ENCODE results near the gene HSDL1.

Gene HSDL1

DNA sequence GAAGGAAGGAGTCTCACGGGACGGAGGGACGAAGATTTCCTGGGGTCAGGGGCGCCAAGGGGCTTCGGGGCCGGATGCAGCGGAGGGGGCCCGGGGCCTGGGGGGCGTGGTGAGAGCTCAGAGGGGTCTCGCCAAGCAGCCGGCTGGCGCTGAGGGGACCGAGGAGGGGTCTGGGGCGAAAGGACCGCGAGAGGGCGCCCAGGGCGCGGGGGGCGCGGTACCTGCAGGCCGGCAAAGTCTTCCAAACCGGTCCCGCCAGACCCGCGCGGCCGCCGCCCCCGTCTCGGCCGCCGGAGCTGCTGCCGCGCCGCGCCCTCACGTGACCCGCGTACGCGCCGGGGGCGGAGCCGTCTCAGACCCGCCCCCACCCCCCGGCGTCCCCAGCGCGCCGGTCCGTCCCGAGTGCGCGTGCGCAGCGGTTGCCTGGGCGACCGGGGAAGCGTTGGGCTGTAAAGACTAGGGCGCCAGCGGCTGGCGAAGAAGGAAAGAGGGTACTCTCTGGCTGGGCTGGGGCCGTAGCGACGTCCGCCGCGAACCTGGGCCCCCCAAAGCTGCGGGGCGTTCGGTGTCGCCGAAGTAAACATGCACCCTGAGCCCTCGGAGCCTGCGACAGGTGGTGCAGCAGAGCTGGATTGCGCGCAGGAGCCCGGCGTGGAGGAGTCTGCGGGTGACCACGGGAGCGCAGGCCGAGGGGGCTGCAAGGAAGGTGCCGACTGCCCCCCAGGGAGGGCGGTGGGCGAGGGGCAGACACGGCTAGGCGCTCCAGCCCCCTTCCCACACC is at the start of gene HSDL1, which contains the start of gene DNAAF1:
Gene HSDL1 (minus strand): TSS at position 319 of the 781 bp plus-strand sequence. CDS start 13,856 bp downstream, outside the sequence.
Gene DNAAF1 (plus strand): TSS at position 450 of the 781 bp plus-strand sequence. CDS start 133 bp downstream, at position 583.
- DNase-seq (ENCODE audit: low read depth in 1 of 2, low spot score in 1 of 2): peak; percentile 90 to 95

DNA sequence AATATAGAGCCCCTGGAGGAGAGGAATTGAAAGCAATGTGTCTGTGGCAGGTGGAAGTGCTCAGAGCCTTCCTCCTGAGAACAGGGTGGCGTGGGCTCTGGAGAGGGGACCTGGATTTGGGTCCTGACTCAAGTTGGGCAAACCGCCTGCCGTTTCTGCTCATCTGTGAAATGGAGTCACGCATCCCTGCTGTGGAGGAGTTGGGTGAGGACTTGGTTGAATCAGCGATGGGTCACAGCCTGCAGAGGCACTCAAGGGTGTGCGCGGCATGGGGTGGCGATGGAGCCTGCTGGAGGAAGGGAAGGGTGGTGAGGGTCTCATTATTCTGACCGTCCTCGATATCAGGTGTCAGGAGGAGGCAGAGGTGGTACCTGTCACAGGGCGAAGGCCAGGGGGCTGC is 49.0 kb upstream of the HSDL1 start:
- DNase-seq (ENCODE audit: low read depth in 1 of 2, low spot score in 1 of 2): no peak

DNA sequence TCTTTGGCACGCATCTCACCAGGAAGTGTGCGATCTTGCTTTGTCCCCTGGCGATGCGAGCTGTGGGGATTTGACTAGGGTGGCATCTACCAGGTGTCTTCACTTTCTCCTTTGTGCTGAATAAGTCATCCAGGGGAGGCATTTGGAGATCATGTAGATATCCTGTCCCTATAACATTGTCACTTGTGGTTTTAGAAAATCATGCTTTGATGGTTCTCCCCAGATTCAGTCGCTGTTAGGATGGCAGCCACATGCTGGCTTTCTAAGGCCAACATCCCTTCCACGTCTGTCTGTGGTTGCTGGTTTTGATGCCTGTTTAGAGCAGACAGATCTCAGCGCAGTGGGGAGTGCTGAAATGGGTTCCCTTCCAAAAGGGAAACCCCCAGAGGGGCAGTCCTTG is 48.5 kb upstream of the HSDL1 start:
- no peak for DNase-seq (ENCODE audit: low read depth in 1 of 2, low spot score in 1 of 2)

DNA sequence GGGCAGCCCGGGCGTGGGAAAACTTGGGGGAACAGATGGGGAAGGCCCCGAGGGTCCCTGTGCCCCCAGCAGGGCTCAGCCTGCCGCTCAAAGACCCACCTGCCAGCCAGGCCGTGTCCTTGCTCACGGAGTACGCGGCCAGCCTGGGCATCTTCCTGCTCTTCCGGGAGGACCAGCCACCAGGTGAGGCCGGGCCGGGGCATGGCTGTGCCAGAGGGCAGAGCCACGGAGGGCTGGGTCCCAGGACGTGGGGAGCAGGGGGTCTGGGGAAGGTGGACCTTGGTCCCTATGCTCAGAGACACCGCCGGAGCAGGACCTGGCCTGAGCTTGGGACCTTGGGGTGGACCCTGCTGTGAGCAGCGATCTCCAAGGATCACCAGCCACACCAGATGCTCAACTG is 46.5 kb upstream of the HSDL1 start:
- no peak for DNase-seq (ENCODE audit: low read depth in 1 of 2, low spot score in 1 of 2)

DNA sequence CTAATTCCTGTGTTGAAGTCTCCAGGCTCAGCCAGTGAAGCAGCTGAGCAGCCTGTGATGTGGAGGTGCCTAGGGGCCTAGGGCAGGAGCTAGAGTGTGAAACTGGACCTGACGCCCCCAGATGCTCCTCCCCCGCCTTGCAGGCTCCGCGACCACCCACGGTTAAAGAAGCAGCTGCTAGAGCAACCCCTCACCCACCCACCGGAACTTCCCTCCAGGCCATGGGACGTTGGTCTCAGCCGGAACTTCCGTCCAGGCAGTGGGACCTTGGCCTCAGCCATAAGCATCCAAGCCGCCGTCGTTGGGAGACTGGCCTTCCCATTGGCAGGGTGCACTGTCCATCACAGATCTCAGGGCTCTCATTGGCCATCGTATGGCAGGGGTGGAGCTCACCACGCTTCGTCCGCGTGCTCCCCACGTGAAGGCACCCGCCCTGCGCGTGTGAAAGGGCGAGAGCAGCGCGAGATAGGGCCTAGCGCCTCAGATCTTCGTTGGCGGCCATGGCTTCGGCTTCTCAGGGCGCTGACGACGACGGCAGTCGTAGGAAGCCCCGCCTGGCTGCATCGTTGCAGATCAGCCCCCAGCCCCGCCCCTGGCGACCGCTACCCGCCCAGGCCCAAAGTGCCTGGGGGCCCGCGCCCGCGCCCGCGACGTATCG is 45.9 kb upstream of the HSDL1 start, which contains the start of gene ADAD2:
Gene ADAD2 (plus strand): TSS at position 427 of the 658 bp plus-strand sequence. CDS start 74 bp downstream, at position 501.
- no peak for DNase-seq (ENCODE audit: low read depth in 1 of 2, low spot score in 1 of 2)

DNA sequence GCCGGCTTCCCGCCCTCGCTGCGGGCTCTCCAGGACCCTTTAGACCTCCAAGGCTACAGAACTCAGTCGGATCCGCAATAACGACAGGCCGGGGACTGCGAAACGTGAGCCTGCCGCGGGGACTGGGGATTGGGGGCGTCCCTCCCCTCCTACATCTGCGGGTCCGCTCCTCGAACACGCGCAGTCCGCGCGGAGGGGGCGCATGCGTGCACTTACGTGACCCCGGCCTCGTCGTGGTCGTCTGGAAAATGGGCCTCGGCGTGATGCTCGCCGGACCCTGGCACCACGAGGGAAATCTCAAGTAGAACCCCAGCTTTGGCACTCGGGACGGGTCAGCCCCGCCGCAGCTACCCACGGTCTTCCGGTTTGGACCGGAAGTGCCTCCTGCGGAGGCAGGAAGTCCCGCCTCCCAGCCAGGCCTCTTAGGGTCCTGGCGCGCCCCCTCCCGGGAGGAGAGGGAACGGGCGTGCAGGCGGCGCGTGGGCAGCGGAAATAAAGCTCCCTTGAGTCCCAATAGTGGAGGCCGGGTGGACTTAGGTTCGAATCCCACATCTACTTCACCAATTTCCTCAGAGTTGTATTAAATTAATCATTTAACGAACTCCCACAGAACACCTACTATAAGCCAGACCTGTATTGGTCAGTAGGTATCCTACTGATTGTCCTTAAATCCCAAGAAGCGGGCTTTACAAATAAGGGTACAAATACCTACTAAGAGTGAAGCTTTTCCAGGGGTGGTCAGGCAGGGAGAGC is 41.9 kb upstream of the HSDL1 start, which contains the start of gene TAF1C:
Gene TAF1C (minus strand): TSS at position 373 of the 753 bp plus-strand sequence. CDS start 2,069 bp downstream, outside the sequence.
- DNase-seq (ENCODE audit: low read depth in 1 of 2, low spot score in 1 of 2): peak; percentile 83 to 85

DNA sequence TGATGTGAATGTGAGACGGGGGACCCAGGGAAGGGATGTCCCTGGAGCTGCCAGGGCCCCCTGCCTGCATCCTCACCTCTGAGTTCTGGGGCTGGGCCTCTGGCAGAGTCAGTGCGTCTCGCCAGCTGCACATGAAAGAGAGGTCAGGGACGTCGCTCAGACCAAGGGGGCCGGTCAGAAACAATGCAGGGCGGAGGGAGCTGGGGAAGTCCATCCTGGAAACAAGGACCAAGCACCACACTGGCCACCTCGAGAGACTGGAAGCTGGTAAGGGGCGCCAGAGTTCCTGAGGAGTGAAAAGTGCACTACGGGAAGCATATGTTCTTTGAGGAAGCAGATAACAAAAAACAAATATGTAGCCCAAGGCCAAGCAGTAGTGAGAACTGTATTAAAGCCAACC is 39.8 kb upstream of the HSDL1 start:
- no peak for DNase-seq (ENCODE audit: low read depth in 1 of 2, low spot score in 1 of 2)

DNA sequence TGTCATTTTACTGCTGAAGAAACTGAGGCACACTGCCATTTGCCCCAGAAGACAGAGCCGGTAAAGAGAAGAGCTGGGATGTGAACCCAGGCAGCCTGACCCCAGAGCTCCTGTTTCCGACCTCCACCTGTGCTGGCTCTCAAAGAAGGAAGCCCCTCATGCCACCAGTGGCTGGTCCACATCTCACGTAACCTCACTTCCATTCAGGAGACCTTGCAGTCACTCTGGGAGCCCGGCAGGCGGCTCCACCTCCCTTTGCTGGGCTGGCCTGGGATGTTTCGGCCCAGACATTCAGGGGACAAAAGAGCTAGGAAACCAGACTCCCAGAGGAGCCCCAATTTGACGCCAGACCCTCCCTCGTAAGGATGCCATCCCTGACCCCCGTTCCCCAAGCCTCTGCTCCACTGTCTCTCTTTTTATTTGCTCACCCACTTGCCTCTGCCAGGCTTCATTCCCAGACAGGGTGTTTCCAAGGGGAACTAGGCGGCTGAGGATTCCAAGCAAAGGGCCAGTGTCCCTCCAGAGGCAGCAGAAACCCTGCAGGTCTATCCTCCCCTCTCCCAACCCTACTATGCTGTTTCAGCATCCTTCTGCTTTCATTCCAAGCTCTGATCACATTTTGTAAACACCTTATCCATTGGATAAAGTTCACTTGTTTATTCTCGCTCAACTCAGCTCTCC is 39.1 kb upstream of the HSDL1 start:
- DNase-seq (ENCODE audit: low read depth in 1 of 2, low spot score in 1 of 2): no peak

DNA sequence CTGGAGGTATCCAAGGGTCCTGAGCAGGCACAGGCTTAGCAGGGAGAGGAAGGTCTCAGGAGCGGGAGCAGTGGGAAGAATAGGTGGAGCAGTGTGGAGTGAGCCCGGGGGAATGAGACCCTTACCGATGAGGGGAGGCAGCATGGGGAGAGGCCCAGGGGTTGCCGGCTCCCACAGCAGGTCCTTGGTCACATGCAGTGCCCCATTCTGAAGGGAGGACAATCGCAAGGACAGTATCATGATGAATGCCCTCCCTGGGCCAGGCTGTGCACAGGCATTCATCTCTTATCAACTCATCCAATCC is 38.5 kb upstream of the HSDL1 start:
- no peak for DNase-seq (ENCODE audit: low read depth in 1 of 2, low spot score in 1 of 2)

DNA sequence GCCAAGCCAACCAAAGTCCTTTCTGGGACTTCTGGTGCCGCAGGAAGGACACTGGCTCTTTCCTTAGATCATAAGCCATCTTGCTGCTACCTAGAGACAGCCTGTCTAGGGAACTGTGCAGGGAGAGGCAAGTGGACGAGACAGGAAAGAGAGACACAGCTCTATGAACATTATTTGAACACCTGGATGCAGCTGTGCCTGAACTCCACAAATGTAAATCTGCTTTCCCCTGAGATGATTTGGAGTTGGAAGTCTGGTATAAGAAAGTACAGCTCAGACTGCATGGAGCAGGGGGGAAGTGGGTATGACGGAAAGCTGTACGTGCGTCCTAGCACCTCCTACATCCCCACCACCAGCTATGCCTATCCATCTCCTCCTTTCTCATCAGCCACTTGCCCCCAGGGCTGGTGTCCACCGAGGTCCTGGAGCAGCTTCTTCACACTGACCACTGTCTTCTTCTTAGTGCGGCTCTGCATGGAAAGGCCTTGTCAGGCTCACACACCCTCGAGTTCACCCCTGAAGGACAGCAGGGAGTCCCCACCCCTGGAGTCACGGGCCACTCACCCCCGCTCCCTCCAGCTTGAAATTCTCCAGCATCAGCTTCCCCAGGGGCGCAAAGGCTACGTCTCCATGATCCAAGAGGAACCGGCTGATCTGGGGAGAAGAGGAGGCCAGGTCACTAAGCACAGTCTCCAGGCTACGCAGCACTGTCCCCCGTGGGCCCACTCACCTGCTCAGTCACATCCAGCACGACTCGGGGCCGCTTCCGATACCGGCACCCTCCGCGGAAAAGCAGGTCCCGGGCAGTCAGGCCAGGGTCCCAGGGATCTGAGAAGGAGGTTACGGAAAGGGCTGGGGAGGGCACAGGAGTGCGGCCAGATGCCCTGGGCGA is 37.9 kb upstream of the HSDL1 start:
- DNase-seq (ENCODE audit: low read depth in 1 of 2, low spot score in 1 of 2): no peak

DNA sequence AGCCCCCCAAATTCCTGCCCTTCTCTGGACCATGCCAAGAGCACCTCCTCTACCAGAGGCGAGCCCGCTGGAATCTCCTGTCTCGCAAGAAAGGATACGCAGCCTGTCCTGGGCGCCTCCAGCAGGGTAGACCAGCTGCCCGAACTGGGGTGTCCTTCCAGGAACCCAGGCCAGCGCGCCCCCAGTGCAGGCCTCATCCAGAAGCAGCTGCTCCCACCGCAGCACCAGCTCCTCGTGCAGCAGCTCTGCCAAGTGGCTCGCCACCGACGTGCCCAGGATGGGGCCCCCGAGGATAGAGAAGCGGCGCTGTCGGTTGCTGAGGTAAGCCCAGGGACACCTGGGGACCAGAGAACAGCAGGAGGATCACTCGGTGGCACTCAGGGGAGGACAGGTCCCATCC is 37.1 kb upstream of the HSDL1 start:
- no peak for DNase-seq (ENCODE audit: low read depth in 1 of 2, low spot score in 1 of 2)

DNA sequence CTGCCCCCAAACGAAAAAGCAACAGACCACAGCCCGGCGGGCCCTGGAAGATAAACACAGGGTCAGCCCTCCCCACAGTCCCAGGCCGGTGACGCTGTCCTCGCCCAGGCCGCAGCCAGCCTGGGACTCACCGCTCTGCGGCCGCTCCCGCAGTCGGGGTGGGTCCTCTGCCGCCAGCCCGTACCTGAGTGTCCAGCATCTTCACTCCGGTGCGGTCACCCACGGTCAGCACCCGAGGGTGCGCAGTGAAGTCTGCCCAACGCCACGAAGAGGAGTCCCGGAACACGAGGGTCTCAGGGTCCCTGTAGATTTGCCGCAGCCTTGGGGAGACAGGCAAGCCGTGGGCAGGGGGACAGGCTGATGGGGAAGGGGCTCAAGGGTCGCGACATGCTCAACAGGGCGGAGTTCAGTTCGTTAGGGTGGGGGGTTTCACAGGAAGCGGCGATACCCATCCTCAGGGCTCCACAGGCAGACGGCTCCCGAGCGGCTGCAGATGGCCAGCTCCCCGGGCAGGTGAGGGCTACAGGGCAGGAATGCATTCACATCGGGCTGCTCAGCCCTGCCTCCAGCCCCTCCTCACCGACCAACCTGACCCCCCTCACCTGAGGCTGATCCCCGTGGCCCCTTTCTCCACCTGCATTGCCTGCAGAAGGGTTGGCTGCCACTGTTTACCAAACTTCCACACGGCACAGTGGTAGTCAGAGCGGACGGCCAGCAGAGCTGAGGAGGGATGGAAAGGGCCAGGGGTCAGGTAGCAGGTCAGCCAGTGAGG is 36.4 kb upstream of the HSDL1 start:
- no peak for DNase-seq (ENCODE audit: low read depth in 1 of 2, low spot score in 1 of 2)

DNA sequence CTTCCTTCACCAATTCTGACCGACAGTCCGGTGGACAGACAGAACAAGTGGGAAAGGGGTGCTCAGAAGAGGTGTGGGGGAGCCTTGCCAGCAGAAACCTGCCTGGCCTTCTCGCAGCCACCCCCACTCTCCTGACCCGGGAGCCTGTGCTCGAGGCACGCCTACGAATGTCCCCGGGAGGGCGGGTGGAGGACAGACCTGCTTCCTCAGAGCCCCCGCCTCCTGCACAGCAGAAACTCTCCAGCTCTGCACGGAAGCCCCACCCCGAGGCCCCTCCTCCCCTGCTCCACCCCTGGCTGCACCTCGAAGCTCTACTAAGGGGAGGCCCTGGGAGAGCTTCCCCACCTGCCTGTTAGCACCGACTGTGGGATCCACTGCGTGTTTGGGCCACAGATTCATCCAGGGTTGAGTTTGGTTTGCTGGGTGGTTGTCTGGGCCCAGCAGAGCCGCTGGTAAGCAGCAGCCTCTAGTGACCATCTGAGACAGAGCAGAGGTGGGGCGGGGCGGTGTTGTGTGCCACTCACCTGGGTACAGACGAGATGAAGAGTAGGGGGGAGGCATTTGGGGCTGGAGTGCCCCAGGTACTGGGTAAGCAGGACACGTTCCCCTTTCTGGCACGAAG is 35.7 kb upstream of the HSDL1 start:
- DNase-seq (ENCODE audit: low read depth in 1 of 2, low spot score in 1 of 2): no peak

DNA sequence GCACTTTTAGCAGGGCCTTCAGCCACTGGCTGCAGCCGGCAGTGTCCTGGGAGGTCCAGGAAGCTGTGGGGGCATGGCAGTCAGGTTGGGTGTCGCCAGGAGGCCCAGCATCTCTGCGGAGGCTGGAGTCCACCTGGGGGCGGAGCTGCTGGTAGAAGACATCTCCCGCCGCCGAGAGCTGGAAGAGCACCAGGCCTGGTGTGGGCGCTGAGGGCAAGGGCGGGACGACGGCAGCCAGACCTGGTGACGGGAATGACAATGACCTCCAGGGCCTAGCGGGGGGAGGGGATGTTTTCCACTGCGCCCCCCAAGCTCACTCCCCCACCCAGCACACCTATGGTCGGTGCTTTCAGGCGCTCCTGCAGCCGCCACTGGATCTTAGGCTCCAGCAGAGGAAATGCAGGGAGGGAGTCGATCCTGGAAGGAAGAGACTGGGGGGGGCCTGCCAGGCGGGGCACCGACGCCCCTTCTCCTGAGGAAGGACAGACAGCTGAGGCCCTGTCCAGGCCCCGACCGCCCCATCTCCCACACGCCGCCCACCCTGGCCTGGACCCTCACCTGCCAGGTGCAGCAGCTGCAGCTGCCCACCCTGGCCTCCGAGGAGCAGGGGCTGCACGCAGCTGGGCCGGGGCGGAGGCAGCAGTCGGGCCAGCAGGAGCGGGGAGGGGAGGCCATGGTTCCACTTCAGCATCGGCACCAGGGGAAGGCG is 34.8 kb upstream of the HSDL1 start:
- no peak for DNase-seq (ENCODE audit: low read depth in 1 of 2, low spot score in 1 of 2)

DNA sequence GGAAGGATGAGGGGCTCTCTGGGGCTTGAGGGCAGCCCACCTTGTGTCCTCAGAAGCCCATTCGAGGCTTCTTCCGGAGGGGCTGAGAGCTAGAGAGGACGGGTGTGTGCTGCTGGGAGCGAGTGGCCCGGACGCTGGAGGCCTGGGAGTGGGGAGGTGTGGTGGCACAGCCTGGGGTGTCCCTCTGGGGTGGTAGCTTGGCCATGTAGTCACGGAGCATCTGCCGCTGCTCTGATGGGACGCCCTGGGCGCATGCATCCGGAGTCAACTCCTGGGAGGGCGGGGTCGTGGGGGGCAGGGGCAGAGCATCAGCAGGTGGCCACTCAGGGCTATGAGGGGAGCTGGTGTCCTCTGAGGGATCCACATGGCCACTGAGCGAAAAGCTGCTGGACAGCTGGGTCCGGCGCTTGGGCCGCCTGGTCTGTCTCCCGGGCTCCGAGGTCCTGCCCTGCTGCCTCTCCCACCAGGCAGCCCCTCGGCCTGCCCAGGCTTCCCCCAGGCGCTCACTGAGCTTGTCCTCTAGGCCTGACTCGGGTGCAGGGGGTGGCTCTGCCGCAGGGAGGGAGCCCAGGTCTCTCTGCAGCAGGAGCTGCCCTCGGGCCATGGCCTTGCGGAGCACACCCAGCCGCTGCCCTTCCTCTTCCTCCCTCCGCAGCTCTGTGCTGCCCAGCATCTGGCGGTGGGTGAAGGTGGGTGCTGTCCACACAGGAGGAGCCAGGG is 34.1 kb upstream of the HSDL1 start:
- no peak for DNase-seq (ENCODE audit: low read depth in 1 of 2, low spot score in 1 of 2)

DNA sequence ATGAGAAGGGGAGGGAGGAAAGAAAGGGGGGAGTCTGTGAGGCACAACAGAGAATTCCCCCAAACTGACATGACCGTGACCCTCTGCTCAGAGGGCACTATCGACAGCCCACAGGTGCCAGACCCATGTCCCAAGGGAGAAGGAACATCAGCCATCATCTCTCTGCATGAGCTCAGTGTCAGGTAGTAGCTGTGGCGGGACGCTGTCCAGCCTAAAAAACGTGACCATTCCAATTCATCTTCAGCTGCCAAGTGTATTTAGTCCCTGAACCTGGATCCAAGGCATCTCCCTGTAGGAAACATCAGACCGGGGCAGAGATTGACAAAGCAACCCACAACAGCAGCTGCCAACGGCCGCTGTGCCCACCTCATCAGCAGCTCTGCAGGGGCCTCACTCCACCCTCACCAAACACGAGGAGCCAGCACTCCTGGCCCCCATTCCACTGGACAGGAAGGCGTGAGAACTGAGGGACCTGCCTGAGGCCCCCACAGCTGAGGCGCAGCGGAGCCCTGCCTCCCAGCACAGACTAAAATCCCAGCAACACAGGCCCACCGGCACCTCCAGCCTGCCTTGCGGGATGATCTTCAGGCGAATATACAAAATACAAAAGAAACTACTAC is 33.3 kb upstream of the HSDL1 start:
- no peak for DNase-seq (ENCODE audit: low read depth in 1 of 2, low spot score in 1 of 2)

DNA sequence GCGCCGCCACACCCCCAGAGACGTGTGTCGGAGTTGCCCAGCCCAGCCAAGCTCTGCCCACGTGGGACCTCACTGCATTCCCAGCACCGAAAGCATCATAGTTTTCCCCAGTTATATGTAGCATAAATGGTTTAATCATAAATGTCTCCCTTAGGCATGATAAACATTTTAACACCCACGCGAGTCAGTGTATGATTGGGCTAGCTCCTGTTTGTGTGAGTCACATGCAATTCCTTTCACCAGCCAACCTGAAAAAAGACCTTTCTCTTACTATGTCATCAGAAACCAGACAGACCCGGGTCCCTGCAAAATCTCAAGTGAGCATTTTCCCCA is 32.7 kb upstream of the HSDL1 start:
- no peak for DNase-seq (ENCODE audit: low read depth in 1 of 2, low spot score in 1 of 2)
